Endothelial cell of umbilical vein (primary cell): Measurements from ENCODE around the gene ITGA2. TPM values are rescaled to one million over a fixed set of nuclear protein-coding genes. Genes with fewer than 3 reads are reported as not detected.

Source experiments
- BruUV-seq: library from RNA; stranded (reverse); fragments of 400-500 nt; replicated peaks from 2 replicates; lab custom pipeline; 2021; lab: Mats Ljungman, UMichigan
- CTCF ChIA-PET: fragments of 300-600, 350-600 bp; sonication (Branson Sonifier 250); formaldehyde crosslinking; loops from one replicate; lab custom pipeline; 2021; ENCODE audit warnings: antibody characterized with exemption, inconsistent platforms; lab: Charles Lee
- POLR2A ChIA-PET: fragments of 300-600, 350-600 bp; sonication (Branson Sonifier 250); formaldehyde crosslinking; loops from one replicate; lab custom pipeline; 2021; ENCODE audit warnings: antibody characterized with exemption, inconsistent platforms; lab: Charles Lee
- DNase-seq: peaks from one replicate; pipeline ENCODE4 v3.0.0-alpha.2; 2011; ENCODE audit warnings: low read depth, low spot score
- FAIRE-seq: peaks from 2 replicates; lab custom pipeline; 2011; peaks lifted over from hg19 to GRCh38; lab: Jason Lieb, UNC
- H2AFZ ChIP-seq: 2 replicates; pipeline ENCODE4 v1.6.0; 2012; ENCODE audit warnings: low read depth, low read length, control low read depth, inconsistent platforms
- H3K27ac ChIP-seq: 2 replicates; pipeline ENCODE4 v1.5.1; 2011; ENCODE audit warnings: low read depth, mild to moderate bottlenecking, control low read depth, low read length, moderate library complexity; ENCODE audit not compliant: insufficient read depth
- H3K27me3 ChIP-seq, 2 experiments: 2 replicates each; pipeline versions ENCODE4 v1.6.0 to v1.6.1; 2011; ENCODE audit warnings: low read length in 2 of 2, mixed read lengths in 1 of 2; ENCODE audit not compliant: control insufficient read depth in 2 of 2, insufficient read depth in 2 of 2
- H3K36me3 ChIP-seq, 2 experiments: 2 replicates in 1 of 2; 3 replicates in 1 of 2; pipeline ENCODE4 v1.5.1; 2011; ENCODE audit warnings: low read length in 2 of 2, mild to moderate bottlenecking in 1 of 2, moderate library complexity in 1 of 2; ENCODE audit not compliant: control insufficient read depth in 2 of 2, insufficient read depth in 2 of 2; ENCODE audit errors: extremely low read depth in 1 of 2
- H3K4me1 ChIP-seq: 3 replicates; pipeline ENCODE4 v1.5.1; 2011; ENCODE audit warnings: mild to moderate bottlenecking, low read length; ENCODE audit not compliant: control insufficient read depth, insufficient read depth; ENCODE audit errors: extremely low read depth
- H3K4me2 ChIP-seq: 2 replicates; pipeline ENCODE4 v1.6.1; 2011; ENCODE audit warnings: low read length, control low read depth, mixed read lengths; ENCODE audit not compliant: insufficient read depth
- H3K4me3 ChIP-seq, 3 experiments: fragments of 200-600 bp in 1 of 3; sonication (generic), shearing (Covaris generic) in 1 of 3; replicated peaks in 1 of 3; 2 replicates each; pipeline ENCODE4 v1.5.1; 2011 to 2016; ENCODE audit warnings: control low read depth in 3 of 3, low read length in 3 of 3, mild to moderate bottlenecking in 2 of 3, inconsistent platforms in 1 of 3, low read depth in 1 of 3, moderate library complexity in 1 of 3; ENCODE audit not compliant: insufficient read depth in 1 of 3
- H3K79me2 ChIP-seq: 2 replicates; pipeline ENCODE4 v1.6.0; 2012; ENCODE audit warnings: low read length, inconsistent platforms; ENCODE audit not compliant: control insufficient read depth, insufficient read depth
- H3K9ac ChIP-seq: replicated peaks from 2 replicates; pipeline ENCODE3; 2011; ENCODE audit warnings: low read length, control low read depth; ENCODE audit not compliant: insufficient read depth; ENCODE audit errors: extremely low read depth
- H3K9me1 ChIP-seq: replicated peaks from 3 replicates; pipeline ENCODE4 v1.6.0; 2011; ENCODE audit warnings: mild to moderate bottlenecking, low read length; ENCODE audit not compliant: control insufficient read depth, insufficient read depth; ENCODE audit errors: extremely low read depth
- H3K9me3 ChIP-seq: replicated peaks from 2 replicates; pipeline ENCODE4 v1.5.1; 2012; ENCODE audit warnings: low read length, inconsistent platforms; ENCODE audit not compliant: control insufficient read depth, insufficient read depth
- H4K20me1 ChIP-seq: replicated peaks from 2 replicates; pipeline ENCODE3; 2011; ENCODE audit warnings: mild to moderate bottlenecking, low read length; ENCODE audit not compliant: control insufficient read depth, insufficient read depth; ENCODE audit errors: extremely low read depth
- EZH2 ChIP-seq: IDR thresholded peaks from 2 replicates; pipeline ENCODE4 v1.6.1; 2012; ENCODE audit warnings: borderline replicate concordance, low read depth, mild to moderate bottlenecking, moderate library complexity, low read length, inconsistent platforms; ENCODE audit not compliant: severe bottlenecking
- FOS ChIP-seq: IDR thresholded peaks from 2 replicates; pipeline ENCODE4 v1.6.1; 2011; ENCODE audit warnings: mild to moderate bottlenecking, low read length, moderate library complexity, borderline replicate concordance; ENCODE audit not compliant: insufficient read depth
- GATA2 ChIP-seq: IDR thresholded peaks from 2 replicates; pipeline ENCODE4 v1.7.0; 2011; ENCODE audit warnings: low read depth, mild to moderate bottlenecking, moderate library complexity, mixed read lengths, low read length; ENCODE audit not compliant: insufficient read length, insufficient read depth
- JUN ChIP-seq: IDR thresholded peaks from 2 replicates; pipeline ENCODE4 v1.6.1; 2011; ENCODE audit warnings: borderline replicate concordance, low read depth; ENCODE audit not compliant: insufficient read length, insufficient read depth
- MYC ChIP-seq: IDR thresholded peaks from one replicate; pipeline ENCODE4 v1.6.1; 2011; ENCODE audit warnings: mild to moderate bottlenecking, low read depth, low read length
- POLR2A ChIP-seq: IDR thresholded peaks from 2 replicates; pipeline ENCODE4 v1.6.1; 2012; ENCODE audit warnings: low read depth, mild to moderate bottlenecking, control low read depth, low read length
- POLR2AphosphoS5 ChIP-seq: IDR thresholded peaks from 2 replicates; pipeline ENCODE4 v1.6.1; 2012; ENCODE audit warnings: low read depth, mild to moderate bottlenecking, control low read depth, low read length, moderate library complexity; ENCODE audit not compliant: insufficient read depth
- dilution Hi-C: fragments of 300-500 bp; cut with MboI; formaldehyde crosslinking; loops from one replicate; pipeline ENCODE4 v1.15.0; 2019; ENCODE audit warnings: low sequenced_read_pairs; ENCODE audit not compliant: extremely low pct_ligation_motif_present
- intact Hi-C: fragments of 100-400 bp; cut with micrococcal nuclease; formaldehyde crosslinking; loops from one replicate; pipeline ENCODE4 v1.10.0; 2022
- polyA plus RNA-seq, 4 experiments: library from polyadenylated mRNA; depleted of rRNA in 3 of 4; stranded (reverse) in 3 of 4; unstranded in 1 of 4; fragments of >200 nt; gene quantifications; 2 replicates each; pipeline versions ENCODE4 v1.2.1 to v1.2.3, GENCODE V29; 2011 to 2012; ENCODE audit warnings: missing spikeins in 1 of 4
- total RNA-seq: library from RNA; stranded (reverse); gene quantifications from 2 replicates; pipeline ENCODE4 v1.2.3, GENCODE V29; 2021
- TF ChIP-seq, protein P1 (sequence below): IDR thresholded peaks from 2 replicates; pipeline ENCODE4 v1.6.1; 2011; ENCODE audit not compliant: insufficient read depth, insufficient read length
- TF ChIP-seq, protein P2 (sequence below), 2 donors: IDR thresholded peaks; 1 replicate in 1 of 2; 2 replicates in 1 of 2; pipeline ENCODE4 v1.5.1; 2011; ENCODE audit warnings: low read length in 2 of 2, mild to moderate bottlenecking in 2 of 2, moderate library complexity in 2 of 2, control low read depth in 1 of 2, inconsistent platforms in 1 of 2, low read depth in 1 of 2; ENCODE audit not compliant: insufficient read depth in 1 of 2; ENCODE audit errors: extremely low read depth in 1 of 2

ITGA2 gene
- total and polyA plus RNA-seq, 2 donors (not counting 3 experiments of a cell fraction or from before 2014, with no cell fraction given) = 11.2 to 62.3 TPM

- Histone ChIP-seq H4K20me1 (no peaks in the 10 kb centered on the region), H3K27me3 (no peaks in the 10 kb centered on the region), H3K9me1 (no peaks in the 10 kb centered on the region), H3K4me3 (no peak overlapping the region), H2AFZ (no peak overlapping the region), H3K4me1 (peaks cover 16% of the 10 kb centered on the region), H3K4me2 (no peak overlapping the region), H3K36me3 (peaks cover 1 to 21% of the 10 kb centered on the region in 2 experiments), H3K27ac (no peak overlapping the region), H3K79me2 (no peaks in the 10 kb centered on the region), H3K9ac (no peak overlapping the region), H3K9me3 (no peaks in the 10 kb centered on the region)
- intact Hi-C loops = loop anchor here (2.0 to 10.0 kb wide), 2 partner anchors 19 to 395 kb away; no protein-coding TSS in a partner anchor
- ChIA-PET CTCF (interaction anchor here (1.1 to 7.8 kb wide), 7 partner anchors 9 to 175 kb away, joined by 3 to 103 read pairs (median 4); no protein-coding TSS in a partner anchor), POLR2A (interaction anchor here (0.7 kb wide), 1 partner anchor 171 kb away, joined by 4 read pairs; no protein-coding TSS in a partner anchor)
- no peak for TF ChIP-seq EZH2
- no peak for TF ChIP-seq POLR2A
- TF ChIP-seq POLR2AphosphoS5 = no peak
- no peak for TF ChIP-seq GATA2
- TF ChIP-seq, protein P1, sequence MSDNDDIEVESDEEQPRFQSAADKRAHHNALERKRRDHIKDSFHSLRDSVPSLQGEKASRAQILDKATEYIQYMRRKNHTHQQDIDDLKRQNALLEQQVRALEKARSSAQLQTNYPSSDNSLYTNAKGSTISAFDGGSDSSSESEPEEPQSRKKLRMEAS = no peak
- no peak for TF ChIP-seq FOS
- TF ChIP-seq JUN = no peak
- TF ChIP-seq, protein P2, sequence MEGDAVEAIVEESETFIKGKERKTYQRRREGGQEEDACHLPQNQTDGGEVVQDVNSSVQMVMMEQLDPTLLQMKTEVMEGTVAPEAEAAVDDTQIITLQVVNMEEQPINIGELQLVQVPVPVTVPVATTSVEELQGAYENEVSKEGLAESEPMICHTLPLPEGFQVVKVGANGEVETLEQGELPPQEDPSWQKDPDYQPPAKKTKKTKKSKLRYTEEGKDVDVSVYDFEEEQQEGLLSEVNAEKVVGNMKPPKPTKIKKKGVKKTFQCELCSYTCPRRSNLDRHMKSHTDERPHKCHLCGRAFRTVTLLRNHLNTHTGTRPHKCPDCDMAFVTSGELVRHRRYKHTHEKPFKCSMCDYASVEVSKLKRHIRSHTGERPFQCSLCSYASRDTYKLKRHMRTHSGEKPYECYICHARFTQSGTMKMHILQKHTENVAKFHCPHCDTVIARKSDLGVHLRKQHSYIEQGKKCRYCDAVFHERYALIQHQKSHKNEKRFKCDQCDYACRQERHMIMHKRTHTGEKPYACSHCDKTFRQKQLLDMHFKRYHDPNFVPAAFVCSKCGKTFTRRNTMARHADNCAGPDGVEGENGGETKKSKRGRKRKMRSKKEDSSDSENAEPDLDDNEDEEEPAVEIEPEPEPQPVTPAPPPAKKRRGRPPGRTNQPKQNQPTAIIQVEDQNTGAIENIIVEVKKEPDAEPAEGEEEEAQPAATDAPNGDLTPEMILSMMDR (IDR thresholded peaks at IDR 0.05; ENCODE audit: extremely low read depth in 1 of 2, insufficient read depth in 1 of 2, low read depth in 1 of 2, low read length in 2 of 2) = no peak
- no peak for TF ChIP-seq MYC
- FAIRE-seq = no peak
- dilution Hi-C loops = no loop called here
- DNase-seq = no peak
- no TSS peak for BruUV-seq
Observed at GRCh38 chr5:53090229-53090628, 101.1 kb downstream of the ITGA2 start.
